ENCODE measurements around the gene DEFB125.

- no peak for TF ChIP-seq SP1 (IDR thresholded peaks at IDR 0.05)
- TF ChIP-seq CTBP1 (IDR thresholded peaks at IDR 0.05; ENCODE audit: borderline replicate concordance) = no peak
- no peak for TF ChIP-seq L3MBTL2 (conservative IDR thresholded peaks at IDR 0.05)
- no peak for TF ChIP-seq HDGF (IDR thresholded peaks at IDR 0.05; ENCODE audit: borderline replicate concordance)
- TF ChIP-seq NFRKB (IDR thresholded peaks at IDR 0.05) = no peak
- no peak for TF ChIP-seq FOXA1 (IDR thresholded peaks at IDR 0.05)
- no peak for TF ChIP-seq ZNF384 (IDR thresholded peaks at IDR 0.05)
Measured at GRCh38 chr20:61230-61629, 26.2 kb upstream of the DEFB125 start.
